Stimulated activated CD4-positive, alpha-beta T cell treated with anti-CD3 and anti-CD28 coated beads, TNF-alpha, amount 100 ng/mL, for 1 hour (primary cell): Measurements from ENCODE around the gene CHRM2.

Source experiments
- DNase-seq, 3 donors: peaks; one replicate each; pipeline ENCODE4 v3.0.0-alpha.2; 2020; ENCODE audit warnings: low read depth in 3 of 3, low spot score in 1 of 3

Gene CHRM2

DNA sequence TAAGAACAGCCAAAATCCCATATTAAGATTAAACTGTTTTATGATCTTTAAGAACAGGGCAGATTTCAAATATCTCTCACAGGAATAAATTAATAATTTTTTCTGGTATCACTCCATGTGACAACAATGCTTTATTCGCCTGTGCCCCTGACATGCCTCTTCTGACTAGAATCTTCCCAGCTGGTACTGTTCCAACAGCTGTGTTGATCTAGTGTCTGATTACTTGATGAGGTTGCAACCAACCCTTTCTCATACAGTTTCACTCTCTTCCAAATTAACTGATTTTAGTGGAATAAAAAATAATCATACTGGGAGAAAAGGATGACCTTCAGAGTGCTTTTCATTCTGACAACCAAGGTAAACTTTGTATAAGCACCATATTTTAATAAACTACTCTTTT is 151.9 kb downstream of the CHRM2 start:
- DNase-seq, result no peak

DNA sequence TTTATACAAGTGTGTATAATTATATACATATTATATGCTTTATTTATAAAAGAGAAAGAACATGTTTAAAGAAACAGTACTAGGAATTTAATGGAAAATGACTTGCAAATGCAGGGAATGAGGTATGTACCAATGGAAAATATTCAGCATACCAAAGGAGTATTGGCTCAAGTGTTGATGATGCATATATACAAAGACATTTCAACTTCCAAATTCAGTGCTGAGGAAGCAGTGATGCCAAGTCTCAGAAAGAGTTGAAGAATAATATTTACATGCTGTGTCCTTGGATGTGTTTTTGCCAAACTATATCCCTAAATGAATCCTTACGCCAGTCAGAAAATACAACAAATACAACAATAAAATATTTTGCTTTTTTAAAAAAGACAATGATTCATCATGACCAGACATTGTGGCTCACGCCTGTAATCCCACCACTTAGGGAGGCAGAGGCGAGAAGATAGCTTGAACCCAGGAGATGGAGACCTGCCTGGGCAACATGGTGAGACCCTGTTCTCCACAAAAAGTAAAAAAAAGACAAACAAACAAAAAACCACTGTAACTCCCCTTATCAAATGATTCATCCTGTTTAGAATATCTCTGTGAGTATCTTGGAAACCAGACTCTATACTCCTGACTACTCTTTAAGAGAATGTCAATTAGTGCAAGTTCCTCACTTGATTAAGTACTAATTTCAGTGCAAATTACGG is 157.2 kb downstream of the CHRM2 start:
- DNase-seq, result no peak

DNA sequence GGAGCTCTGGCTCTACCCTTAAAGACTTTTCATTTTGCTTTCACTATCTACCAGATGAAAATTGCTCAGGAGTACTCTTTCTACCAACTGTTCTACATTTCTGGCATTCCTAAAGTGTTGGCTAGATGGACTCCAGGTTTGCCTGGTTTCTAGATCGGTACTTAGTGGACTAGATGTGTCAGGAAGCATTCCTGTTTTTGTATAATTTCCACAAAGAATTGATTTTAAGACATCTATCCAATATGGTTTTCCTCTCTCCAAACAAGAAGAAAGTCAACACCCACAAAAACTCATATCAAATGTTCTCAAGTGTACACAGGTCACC is 157.7 kb downstream of the CHRM2 start:
- no peak for DNase-seq

DNA sequence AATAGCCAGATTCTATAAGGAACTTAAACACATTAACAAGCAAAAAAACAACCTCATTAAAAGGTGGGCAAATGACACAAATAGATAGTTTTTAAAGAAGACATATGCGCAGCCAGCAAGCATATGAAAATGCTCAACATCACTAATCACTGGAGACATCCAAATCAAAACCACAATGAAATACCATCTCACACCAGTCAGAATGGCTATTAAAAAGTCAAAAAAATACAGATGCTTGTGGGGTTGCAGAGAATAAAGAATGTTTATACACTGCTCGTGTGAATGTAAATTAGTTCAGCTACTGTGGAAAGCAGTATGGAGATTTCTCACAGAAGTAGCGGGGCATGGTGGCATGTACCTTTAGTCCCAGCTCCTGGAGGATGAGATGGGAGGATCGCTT is 164.0 kb downstream of the CHRM2 start:
- no peak for DNase-seq

DNA sequence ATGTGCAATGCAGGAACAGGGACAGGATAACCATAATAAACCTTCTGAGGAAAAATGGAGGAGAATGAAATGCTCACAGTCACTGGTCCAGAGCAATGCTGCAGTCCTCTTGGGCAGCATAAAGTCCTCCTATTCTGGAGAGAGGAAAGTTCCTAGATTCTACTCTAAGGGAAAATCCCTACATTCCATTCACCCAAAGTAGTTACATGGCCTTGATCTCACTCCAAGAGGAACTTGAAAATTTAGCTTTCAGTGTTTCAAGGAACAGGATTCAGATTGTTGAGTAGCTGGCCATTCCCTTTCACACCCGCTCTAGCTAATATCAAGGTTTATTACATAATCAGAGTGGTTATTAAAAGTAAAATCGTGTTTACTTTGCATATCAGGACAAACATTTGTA is 168.3 kb downstream of the CHRM2 start:
- DNase-seq, result no peak

DNA sequence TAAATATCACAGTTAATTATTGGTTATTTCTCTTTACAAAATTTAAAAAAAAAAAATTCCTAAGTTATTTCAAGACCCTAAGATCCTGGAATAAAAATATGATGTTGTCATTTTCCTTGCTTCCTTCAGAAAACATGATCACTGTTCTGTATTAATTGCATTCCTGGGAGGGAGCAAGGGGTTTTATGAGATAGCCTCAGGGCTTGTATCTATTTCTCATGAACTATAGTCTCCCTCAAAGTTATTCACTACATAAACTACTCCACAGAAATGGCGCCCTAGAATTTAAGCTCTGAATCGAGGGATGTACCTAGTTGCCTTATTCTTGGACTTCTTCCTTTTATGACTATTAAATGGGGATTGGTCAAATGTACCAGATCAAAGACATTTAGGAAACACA is 170.3 kb downstream of the CHRM2 start:
- DNase-seq, result no peak

DNA sequence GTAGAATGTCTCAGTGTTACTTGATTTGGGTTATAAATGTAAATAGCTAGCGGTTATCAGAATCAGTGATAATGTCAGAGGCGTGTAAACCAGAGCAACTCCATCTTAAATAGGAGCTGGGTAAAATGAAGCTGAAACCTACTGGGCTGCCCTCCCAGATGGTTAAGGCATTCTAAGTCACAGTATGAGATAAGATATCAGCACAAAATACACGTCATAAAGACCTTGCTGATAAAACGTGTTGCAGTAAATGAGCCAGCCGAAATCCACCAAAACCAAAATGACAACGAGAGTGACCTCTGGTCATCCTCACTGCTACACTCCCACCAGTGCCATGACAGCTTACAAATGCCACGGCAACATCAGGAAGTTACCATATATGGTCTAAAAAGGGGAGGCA is 172.3 kb downstream of the CHRM2 start:
- no peak for DNase-seq

DNA sequence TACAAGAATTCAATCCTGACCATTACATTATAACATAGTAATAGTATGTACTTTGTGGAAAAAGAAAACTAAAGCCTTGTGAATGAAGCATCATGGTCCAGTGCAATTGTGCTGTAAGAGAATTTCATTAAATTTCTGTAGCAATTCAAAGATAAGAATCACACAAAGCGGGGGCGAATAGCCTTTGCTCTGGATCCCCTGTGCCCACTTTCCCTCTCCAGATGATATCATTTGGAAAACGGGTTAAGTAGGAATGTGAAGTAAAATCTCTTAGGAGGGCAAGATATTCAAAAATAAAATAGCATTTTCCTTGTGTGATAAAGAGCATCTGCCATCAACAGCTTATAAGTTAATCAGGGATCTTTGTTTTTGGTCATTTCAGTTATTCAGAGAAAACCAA is 177.1 kb downstream of the CHRM2 start:
- DNase-seq, result no peak

DNA sequence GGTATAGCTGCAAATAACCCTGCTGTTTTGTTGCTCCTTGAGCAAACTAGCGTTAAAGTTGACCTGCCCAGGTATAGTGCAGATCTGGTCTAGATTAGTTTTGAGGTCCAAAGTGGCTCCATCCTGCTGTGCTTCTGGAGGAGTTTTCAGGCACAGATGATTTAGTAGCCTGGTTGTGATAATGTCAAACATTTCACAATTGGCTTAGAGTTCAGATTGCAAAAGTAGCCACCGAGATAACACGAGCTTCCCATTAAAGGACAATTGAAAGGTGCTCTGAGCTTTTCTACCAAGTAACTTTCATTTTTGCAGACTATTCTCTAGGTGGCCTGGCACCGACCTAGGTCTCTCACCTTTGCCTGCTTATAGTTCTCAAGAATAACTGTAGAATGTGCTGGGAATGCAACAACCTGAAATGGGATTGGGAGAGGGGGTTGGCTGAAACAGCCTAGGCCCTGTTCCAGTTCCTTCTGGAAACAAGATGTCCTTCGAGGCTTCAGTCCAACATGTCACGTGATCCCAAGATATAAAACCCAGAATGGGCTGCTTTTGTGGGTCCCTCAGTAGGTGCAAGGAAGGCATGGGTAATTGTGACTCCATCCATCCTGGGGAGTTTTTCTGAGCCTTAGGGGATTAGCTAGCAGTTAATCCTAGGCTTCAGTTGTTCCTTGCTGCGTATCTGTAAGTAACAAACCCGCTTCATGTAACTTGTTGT is 201.0 kb downstream of the CHRM2 start:
- no peak for DNase-seq
